ENCODE measurements around the gene TOLLIP. TPM values are rescaled to one million over a fixed set of nuclear protein-coding genes. Genes with fewer than 3 reads are reported as not detected.
"Not testable (repeated sequence)": the region's sequence is repeated elsewhere in the genome, so short reads cannot be mapped to it uniquely, and the experiment has no call there.

Gene TOLLIP
- total and polyA plus RNA-seq, 2 of the 4 experiments (the other 2 are of a cell fraction): 19.7 to 42.9 TPM

GRCh38 chr11:1242751-1243150, 66.7 kb downstream of the TOLLIP start:
- H3K9me1 ChIP-seq (ENCODE audit: insufficient read depth, low read length); H2BK15ac ChIP-seq (ENCODE audit: low read depth, low read length); H3K23ac ChIP-seq (ENCODE audit: low read depth, low read length); H3K56ac ChIP-seq (ENCODE audit: extremely low read depth, insufficient read depth, low read length); H3K27me3 ChIP-seq (ENCODE audit: control insufficient read depth, insufficient read depth, low read length); H2AK5ac ChIP-seq (ENCODE audit: low read depth, low read length); in situ Hi-C loops (cut with MboI; ENCODE audit: low sequenced_read_pairs); H2BK5ac ChIP-seq (ENCODE audit: low read depth, low read length, poor library complexity, severe bottlenecking); H4K20me1 ChIP-seq (ENCODE audit: insufficient read depth, low read length); H3K18ac ChIP-seq (ENCODE audit: low read depth, low read length); H3K27ac ChIP-seq (ENCODE audit: insufficient read depth, low read length); DNase-seq; H4K8ac ChIP-seq (ENCODE audit: low read depth in 2 of 2, low read length in 2 of 2); H3K4me2 ChIP-seq (ENCODE audit: low read depth, low read length); H3K4me3 ChIP-seq (ENCODE audit: insufficient read depth, low read depth, low read length); H3K4ac ChIP-seq (ENCODE audit: low read depth, low read length); H4K91ac ChIP-seq (ENCODE audit: insufficient read depth, low read depth, low read length); H2BK20ac ChIP-seq (ENCODE audit: low read depth, low read length); POLR2A ChIA-PET (ENCODE audit: unreplicated experiment); H3K9ac ChIP-seq (ENCODE audit: low read depth, low read length); H3K4me1 ChIP-seq (ENCODE audit: control insufficient read depth, insufficient read depth, low read length); ATAC-seq (ENCODE audit: low read depth); H4K5ac ChIP-seq (ENCODE audit: low read depth, low read length); BruUV-seq (replicated peaks); H2BK120ac ChIP-seq (ENCODE audit: low read depth, low read length); H3K14ac ChIP-seq (replicated peaks; ENCODE audit: low read depth, low read length); intact Hi-C loops (cut with micrococcal nuclease); H2AFZ ChIP-seq (replicated peaks; ENCODE audit: low read length, poor library complexity); CTCF ChIA-PET; dilution Hi-C loops (cut with HindIII; ENCODE audit: low sequenced_read_pairs, unreplicated experiment); H2AK9ac ChIP-seq (replicated peaks; ENCODE audit: low read depth, low read length, poor library complexity); H3K79me1 ChIP-seq (ENCODE audit: low read depth in 1 of 2, low read length in 2 of 2); H3K36me3 ChIP-seq (ENCODE audit: control insufficient read depth, insufficient read depth, low read length): not testable (repeated sequence)
- WGBS, 2 experiments (ENCODE audit: extremely low coverage in 2 of 2, insufficient read length in 1 of 2): no CpG with 5 or more reads among the region's 11 CpGs
- H3K9me3 ChIP-seq (ENCODE audit: control insufficient read depth, insufficient read depth, low read length): peaks cover 18% of the 10 kb centered on the region; the same call in 1 of the 2 replicates

All from IMR-90 (cell line).